Ishikawa (cell line): Measurements from ENCODE around the gene TSG101.

ENCODE experiments used
- CEBPB ChIP-seq: IDR thresholded peaks from 2 replicates; pipeline ENCODE4 v1.6.1; 2012
- CREB1 ChIP-seq: IDR thresholded peaks from 2 replicates; pipeline ENCODE4 v1.6.1; 2012; ENCODE audit warnings: low read depth
- EGR1 ChIP-seq: IDR thresholded peaks from 2 replicates; pipeline ENCODE4 v1.6.1; 2012
- EP300 ChIP-seq: IDR thresholded peaks from 2 replicates; pipeline ENCODE4 v1.6.1; 2012; ENCODE audit warnings: borderline replicate concordance
- FOXM1 ChIP-seq: IDR thresholded peaks from 2 replicates; pipeline ENCODE4 v1.6.1; 2012; ENCODE audit warnings: low read depth, borderline replicate concordance
- NFIC ChIP-seq: IDR thresholded peaks from 2 replicates; pipeline ENCODE4 v1.6.1; 2012
- RAD21 ChIP-seq: IDR thresholded peaks from 2 replicates; pipeline ENCODE4 v1.6.1; 2012; ENCODE audit warnings: low read depth
- TAF1 ChIP-seq: IDR thresholded peaks from 2 replicates; pipeline ENCODE4 v1.6.1; 2012; ENCODE audit warnings: low read depth, mild to moderate bottlenecking
- TCF12 ChIP-seq: IDR thresholded peaks from 2 replicates; pipeline ENCODE4 v1.6.1; 2012; ENCODE audit warnings: low read depth
- TEAD4 ChIP-seq: IDR thresholded peaks from 2 replicates; pipeline ENCODE4 v1.6.1; 2012
- YY1 ChIP-seq: IDR thresholded peaks from 2 replicates; pipeline ENCODE4 v1.6.1; 2012; ENCODE audit warnings: low read depth
- ZBTB7A ChIP-seq: IDR thresholded peaks from 2 replicates; pipeline ENCODE4 v1.6.1; 2012; ENCODE audit warnings: low read depth
- TF ChIP-seq, protein P1 (sequence below): IDR thresholded peaks from 2 replicates; pipeline ENCODE4 v1.6.1; 2012
- TF ChIP-seq, protein P2 (sequence below): IDR thresholded peaks from 2 replicates; pipeline ENCODE4 v1.6.1; 2012
- TF ChIP-seq, protein P3 (sequence below): IDR thresholded peaks from 2 replicates; pipeline ENCODE4 v1.6.1; 2012; ENCODE audit warnings: low read depth, mild to moderate bottlenecking

TSG101 gene

DNA sequence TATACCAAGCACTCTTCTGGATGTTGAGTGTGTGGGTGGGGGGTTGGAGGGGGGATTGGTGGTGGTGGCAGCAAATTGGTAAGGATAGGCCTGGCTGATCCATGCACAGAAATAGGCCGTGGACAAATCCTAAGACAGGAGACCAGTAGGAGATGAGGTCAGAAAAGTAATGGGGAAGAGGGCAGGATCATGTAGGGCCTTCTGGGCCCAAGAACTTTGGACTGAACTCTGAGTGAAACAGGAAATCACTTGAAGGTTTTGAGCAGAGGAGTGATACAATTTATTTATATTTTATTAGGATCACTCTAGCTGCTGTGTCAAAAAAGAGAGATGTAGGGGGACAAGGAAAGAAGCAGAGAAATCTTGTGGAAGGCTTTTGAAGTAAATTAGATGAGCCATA, 28.7 kb downstream of the TSG101 start:
- no peak for TF ChIP-seq TAF1
- no peak for TF ChIP-seq CEBPB
- TF ChIP-seq, protein P1, sequence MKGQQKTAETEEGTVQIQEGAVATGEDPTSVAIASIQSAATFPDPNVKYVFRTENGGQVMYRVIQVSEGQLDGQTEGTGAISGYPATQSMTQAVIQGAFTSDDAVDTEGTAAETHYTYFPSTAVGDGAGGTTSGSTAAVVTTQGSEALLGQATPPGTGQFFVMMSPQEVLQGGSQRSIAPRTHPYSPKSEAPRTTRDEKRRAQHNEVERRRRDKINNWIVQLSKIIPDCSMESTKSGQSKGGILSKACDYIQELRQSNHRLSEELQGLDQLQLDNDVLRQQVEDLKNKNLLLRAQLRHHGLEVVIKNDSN, result no peak
- TF ChIP-seq NFIC, result no peak
- TF ChIP-seq, protein P2, sequence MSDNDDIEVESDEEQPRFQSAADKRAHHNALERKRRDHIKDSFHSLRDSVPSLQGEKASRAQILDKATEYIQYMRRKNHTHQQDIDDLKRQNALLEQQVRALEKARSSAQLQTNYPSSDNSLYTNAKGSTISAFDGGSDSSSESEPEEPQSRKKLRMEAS, result no peak
- TF ChIP-seq TCF12, result no peak
- no peak for TF ChIP-seq ZBTB7A
- no peak for TF ChIP-seq FOXM1
- no peak for TF ChIP-seq EGR1
- TF ChIP-seq EP300, result no peak

DNA sequence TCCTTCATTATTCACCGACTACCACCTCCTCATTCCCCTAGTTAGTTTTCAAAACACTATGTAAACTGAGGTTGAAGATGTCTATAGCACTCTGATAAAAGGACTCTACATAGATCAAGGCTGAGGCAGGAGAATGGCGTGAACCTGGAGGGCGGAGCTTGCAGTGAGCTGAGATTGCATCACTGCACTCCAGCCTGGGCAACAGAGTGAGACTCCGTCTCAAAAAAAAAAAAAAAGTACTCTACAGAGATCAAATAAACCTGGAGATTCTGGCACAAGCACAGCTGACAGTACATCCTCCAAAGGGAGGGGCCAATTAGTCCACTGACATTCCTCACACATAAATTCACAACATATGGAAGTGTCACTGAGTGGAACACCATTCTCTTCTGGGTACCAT, 31.0 kb downstream of the TSG101 start:
- TF ChIP-seq, protein P3, sequence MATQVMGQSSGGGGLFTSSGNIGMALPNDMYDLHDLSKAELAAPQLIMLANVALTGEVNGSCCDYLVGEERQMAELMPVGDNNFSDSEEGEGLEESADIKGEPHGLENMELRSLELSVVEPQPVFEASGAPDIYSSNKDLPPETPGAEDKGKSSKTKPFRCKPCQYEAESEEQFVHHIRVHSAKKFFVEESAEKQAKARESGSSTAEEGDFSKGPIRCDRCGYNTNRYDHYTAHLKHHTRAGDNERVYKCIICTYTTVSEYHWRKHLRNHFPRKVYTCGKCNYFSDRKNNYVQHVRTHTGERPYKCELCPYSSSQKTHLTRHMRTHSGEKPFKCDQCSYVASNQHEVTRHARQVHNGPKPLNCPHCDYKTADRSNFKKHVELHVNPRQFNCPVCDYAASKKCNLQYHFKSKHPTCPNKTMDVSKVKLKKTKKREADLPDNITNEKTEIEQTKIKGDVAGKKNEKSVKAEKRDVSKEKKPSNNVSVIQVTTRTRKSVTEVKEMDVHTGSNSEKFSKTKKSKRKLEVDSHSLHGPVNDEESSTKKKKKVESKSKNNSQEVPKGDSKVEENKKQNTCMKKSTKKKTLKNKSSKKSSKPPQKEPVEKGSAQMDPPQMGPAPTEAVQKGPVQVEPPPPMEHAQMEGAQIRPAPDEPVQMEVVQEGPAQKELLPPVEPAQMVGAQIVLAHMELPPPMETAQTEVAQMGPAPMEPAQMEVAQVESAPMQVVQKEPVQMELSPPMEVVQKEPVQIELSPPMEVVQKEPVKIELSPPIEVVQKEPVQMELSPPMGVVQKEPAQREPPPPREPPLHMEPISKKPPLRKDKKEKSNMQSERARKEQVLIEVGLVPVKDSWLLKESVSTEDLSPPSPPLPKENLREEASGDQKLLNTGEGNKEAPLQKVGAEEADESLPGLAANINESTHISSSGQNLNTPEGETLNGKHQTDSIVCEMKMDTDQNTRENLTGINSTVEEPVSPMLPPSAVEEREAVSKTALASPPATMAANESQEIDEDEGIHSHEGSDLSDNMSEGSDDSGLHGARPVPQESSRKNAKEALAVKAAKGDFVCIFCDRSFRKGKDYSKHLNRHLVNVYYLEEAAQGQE, result no peak
- TF ChIP-seq CEBPB (0 out of 2 replicates have a peak, but pooled peaks have one; percentile 5), NFIC (no peak), CREB1 (no peak), ZBTB7A (no peak), TEAD4 (no peak), RAD21 (no peak), FOXM1 (no peak)
- TF ChIP-seq, protein P2, result no peak

DNA sequence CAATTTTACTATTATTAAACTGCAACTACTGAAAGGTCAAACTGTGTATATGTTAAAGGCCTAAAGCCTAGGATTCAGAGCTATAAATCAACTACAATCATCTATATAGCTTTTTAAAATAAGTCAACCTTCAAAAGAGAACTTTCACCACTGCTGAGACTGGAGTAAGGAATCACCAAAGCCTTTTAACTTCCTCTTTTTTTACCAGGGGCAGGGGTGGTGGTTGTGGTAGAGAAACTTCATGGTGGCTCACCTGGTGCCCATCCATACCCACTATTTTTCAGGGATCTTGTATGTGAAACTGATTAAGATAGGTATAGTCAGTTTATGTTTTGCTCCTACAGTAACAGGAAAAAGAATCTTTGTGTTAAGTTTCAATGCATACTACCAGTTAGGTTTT, 31.5 kb downstream of the TSG101 start:
- TF ChIP-seq, protein P3, result no peak
- TF ChIP-seq RAD21, result no peak
- TF ChIP-seq ZBTB7A, result no peak
- no peak for TF ChIP-seq EGR1
- no peak for TF ChIP-seq TEAD4
- no peak for TF ChIP-seq TAF1
- TF ChIP-seq, protein P2, result no peak
- TF ChIP-seq EP300, result no peak
- TF ChIP-seq, protein P1, result no peak
- TF ChIP-seq CREB1, result no peak

DNA sequence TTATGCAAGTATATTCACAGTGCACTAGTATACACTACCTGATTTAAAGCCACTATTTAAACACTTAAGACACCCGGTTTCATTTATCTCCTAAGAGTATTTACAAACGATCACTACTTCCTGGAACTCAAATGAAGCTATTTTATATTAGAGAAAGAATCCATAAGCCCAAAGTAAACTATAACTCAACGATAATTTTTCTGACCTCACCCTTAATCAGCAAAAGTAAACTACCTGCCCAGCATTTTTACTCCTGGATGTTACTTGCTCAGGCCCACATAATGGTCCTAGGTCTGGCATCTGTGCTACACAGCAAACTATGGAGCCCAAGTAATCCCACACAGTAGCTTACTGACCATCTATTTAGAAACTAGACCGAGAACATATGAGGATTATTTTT, 33.4 kb downstream of the TSG101 start:
- TF ChIP-seq TEAD4, result no peak

DNA sequence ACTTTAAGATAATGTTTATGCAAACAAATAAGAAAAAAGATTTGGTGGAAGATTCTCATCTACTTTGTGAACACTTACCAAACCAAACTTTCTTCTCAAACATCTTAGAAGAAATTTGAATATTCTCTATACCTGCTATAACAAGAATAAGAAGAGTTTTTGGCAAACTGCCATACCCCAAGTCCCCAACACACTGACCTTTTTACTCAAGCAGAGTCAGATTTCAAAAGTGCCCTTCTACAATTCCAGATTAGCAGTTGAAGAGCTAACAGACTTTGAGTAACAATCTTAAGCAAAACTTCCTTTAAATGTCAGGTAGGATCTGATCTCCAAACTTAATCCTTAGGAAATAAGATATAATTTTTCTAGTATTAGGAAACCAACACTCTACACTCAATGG, 33.9 kb downstream of the TSG101 start:
- TF ChIP-seq NFIC (peak; percentile 60; the same call in 1 of the 2 replicates), CREB1 (no peak), EP300 (no peak), TAF1 (no peak)
- TF ChIP-seq, protein P2, result no peak

DNA sequence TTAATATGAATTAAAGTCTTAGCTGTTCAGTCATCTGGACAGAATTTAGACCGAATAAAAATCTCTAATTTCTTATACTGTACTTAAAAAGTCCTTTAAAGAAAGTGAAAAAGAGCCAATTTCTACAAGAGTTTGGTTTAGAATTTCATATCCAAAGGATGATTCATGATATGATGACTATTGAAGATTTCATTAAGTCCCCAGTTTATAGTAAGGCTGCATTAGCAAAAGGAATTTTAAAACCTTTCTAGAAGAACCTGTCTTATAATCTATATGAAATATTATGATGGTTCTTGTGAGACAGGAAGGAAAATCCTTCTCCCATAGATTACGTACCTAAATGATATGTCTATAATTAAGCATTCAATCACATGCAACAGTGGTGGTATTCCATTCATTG, 34.8 kb downstream of the TSG101 start:
- TF ChIP-seq RAD21, result no peak
- no peak for TF ChIP-seq FOXM1
- no peak for TF ChIP-seq TAF1
- no peak for TF ChIP-seq CEBPB
- no peak for TF ChIP-seq TCF12
- no peak for TF ChIP-seq NFIC
- no peak for TF ChIP-seq ZBTB7A
- no peak for TF ChIP-seq EP300
- TF ChIP-seq TEAD4, result no peak
- TF ChIP-seq CREB1, result no peak
- TF ChIP-seq EGR1, result no peak
- TF ChIP-seq, protein P1, result no peak
- no peak for TF ChIP-seq YY1
- TF ChIP-seq, protein P3, result no peak
- TF ChIP-seq, protein P2, result no peak
